WERI-Rb-1 (cell line): Measurements from ENCODE around the gene GMPR.

ENCODE experiments used
- DNase-seq: peaks from one replicate; pipeline ENCODE4 v3.0.0-alpha.2; 2020
- H3K27ac ChIP-seq: fragments of 250-450 bp; sonication (Bioruptor Pico); 2 replicates; pipeline ENCODE4 v1.5.1; 2020; ENCODE audit warnings: mild to moderate bottlenecking, moderate library complexity
- H3K27me3 ChIP-seq: fragments of 250-450 bp; sonication (Bioruptor Pico); 2 replicates; pipeline ENCODE4 v1.5.1; 2021; ENCODE audit warnings: mild to moderate bottlenecking, low read depth, moderate library complexity; ENCODE audit not compliant: insufficient read depth, severe bottlenecking
- H3K36me3 ChIP-seq: fragments of 250-450 bp; sonication (Bioruptor Pico); 2 replicates; pipeline ENCODE4 v1.5.1; 2020; ENCODE audit warnings: mild to moderate bottlenecking, moderate library complexity
- H3K4me3 ChIP-seq: 2 replicates; pipeline ENCODE4 v1.5.1; 2011; ENCODE audit warnings: low read depth, mild to moderate bottlenecking, control low read depth, low read length
- H3K9me3 ChIP-seq: fragments of 250-450 bp; sonication (Bioruptor Pico); 2 replicates; pipeline ENCODE4 v1.5.1; 2021; ENCODE audit warnings: mild to moderate bottlenecking, moderate library complexity; ENCODE audit not compliant: severe bottlenecking
- TF ChIP-seq, protein P1 (sequence below): IDR thresholded peaks from 2 replicates; pipeline ENCODE4 v1.5.1; 2011; ENCODE audit warnings: low read depth, mild to moderate bottlenecking, control low read depth, inconsistent platforms, low read length

Gene GMPR

DNA sequence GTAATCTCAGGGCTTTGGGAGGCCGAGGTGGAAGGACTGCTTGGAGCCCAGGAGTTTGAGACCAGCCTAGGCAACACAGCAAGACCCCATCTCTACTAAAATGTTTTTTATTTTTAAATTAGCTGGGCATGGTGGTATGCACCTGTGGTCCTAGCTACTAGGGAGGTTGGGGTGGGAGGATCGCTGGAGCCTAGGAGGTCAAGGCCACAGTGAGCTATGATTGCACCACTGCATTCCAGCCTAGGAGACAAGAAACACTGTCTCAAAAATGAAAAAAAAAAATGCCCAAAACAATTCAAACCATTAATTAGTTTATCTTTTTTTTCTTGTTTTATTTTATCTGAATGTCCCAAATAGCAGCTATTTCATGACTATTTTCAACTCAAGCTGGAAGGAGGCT lies 85.8 kb downstream of the GMPR start:
- no peak for DNase-seq
- Histone ChIP-seq H3K9me3 (peaks cover 8% of the 10 kb centered on the region), H3K4me3 (no peak overlapping the region), H3K27ac (no peak overlapping the region), H3K27me3 (no peaks in the 10 kb centered on the region), H3K36me3 (no peaks in the 10 kb centered on the region)
- TF ChIP-seq, protein P1, sequence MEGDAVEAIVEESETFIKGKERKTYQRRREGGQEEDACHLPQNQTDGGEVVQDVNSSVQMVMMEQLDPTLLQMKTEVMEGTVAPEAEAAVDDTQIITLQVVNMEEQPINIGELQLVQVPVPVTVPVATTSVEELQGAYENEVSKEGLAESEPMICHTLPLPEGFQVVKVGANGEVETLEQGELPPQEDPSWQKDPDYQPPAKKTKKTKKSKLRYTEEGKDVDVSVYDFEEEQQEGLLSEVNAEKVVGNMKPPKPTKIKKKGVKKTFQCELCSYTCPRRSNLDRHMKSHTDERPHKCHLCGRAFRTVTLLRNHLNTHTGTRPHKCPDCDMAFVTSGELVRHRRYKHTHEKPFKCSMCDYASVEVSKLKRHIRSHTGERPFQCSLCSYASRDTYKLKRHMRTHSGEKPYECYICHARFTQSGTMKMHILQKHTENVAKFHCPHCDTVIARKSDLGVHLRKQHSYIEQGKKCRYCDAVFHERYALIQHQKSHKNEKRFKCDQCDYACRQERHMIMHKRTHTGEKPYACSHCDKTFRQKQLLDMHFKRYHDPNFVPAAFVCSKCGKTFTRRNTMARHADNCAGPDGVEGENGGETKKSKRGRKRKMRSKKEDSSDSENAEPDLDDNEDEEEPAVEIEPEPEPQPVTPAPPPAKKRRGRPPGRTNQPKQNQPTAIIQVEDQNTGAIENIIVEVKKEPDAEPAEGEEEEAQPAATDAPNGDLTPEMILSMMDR, result no peak

DNA sequence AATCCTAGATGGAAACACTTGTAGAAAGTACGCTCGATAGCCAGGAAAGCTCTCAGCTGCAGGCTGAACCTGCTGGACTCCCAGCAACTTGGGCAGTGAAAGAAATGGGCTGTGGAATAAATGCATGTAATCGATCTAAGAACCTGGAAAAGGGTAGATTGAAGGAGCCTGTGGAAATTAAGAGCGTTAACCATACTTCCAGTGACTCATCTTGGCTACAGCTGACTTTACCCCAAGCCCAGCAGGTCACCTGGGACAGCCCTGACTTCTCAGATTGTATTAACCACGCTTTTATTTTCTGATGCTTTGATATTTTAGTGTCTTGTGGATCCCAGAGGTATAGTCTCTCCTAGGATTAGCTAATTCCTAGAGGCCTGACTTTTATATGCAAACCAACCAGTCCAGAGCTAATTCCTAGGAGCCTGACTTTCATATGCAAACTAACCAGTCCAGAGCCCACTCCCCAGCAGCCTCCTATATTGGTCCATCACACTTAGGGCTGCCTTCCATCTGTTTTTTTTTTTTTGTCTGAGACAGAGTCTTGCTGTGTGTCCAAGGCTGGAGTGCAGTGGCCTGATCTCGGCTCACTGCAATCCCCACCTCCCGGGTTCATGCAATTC lies 86.3 kb downstream of the GMPR start:
- no peak for DNase-seq
- Histone ChIP-seq H3K27ac (no peak overlapping the region), H3K4me3 (no peak overlapping the region), H3K9me3 (peaks cover 8% of the 10 kb centered on the region), H3K36me3 (no peaks in the 10 kb centered on the region), H3K27me3 (no peaks in the 10 kb centered on the region)
- TF ChIP-seq, protein P1, result no peak

DNA sequence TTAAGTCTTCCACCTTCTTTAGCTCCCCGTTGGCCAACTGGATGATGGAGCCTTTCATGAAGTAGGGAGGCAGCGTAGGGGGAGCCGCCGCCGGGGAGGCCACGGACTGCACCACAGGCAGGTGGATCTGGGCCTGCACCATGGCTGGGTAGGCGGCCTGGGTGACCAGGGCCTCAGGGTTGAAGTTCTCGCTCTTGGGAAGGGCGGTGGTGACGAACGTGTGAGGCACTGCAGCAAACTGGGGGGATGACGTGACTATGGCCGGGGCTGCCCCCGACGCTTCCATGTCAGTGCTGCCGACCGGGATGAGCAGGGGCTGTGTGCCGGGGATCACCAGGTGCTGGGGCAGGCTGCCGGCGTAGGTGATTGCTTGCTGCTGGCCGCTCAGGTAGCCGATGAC lies 88.1 kb downstream of the GMPR start:
- Histone ChIP-seq H3K27ac (no peak overlapping the region), H3K4me3 (no peak overlapping the region), H3K9me3 (peaks cover 8% of the 10 kb centered on the region), H3K36me3 (no peaks in the 10 kb centered on the region), H3K27me3 (no peaks in the 10 kb centered on the region)
- DNase-seq, result no peak
- TF ChIP-seq, protein P1, result no peak

DNA sequence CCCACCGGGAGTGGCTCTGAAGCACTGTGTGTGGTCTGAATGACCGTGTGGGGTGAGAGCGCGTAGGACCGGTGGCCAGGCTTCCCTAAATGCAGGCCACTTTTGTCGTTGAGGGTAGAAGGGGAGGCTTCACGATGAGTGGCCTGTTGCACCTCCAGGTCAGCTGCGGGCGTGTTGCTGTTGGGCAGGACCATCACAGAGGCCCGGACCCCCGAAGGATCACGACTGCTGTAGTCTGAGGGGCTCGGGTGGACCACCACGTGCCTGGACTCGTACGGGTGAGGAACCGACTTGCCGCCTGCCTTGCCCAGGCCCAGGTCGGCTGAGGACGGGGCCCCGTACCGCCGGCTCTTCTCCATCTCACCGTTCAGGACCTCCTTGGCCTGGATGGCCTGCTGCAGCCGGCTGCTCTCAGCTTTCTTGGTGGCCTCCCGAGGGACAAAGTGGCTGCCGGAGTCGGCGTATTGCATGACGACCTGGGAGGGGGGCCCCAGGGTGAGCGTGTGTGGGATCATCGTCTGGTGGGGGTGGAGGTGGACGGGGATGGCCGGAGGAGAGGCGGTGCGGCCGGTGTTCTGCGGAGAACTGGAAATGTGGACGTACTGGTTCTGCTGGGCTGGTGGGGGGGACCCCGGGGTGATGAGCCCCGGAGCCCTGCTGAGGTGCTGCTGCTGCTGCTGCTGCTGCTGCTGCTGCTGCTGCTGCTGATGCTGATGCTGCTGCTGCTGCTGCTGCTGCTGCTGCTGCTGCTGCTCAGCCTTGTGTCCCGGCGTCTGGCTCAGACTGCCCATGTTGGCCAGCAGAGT lies 88.8 kb downstream of the GMPR start:
- Histone ChIP-seq H3K27me3 (no peaks in the 10 kb centered on the region), H3K36me3 (no peaks in the 10 kb centered on the region), H3K9me3 (peaks cover 8% of the 10 kb centered on the region), H3K4me3 (no peak overlapping the region), H3K27ac (no peak overlapping the region)
- DNase-seq, result no peak
- TF ChIP-seq, protein P1, result no peak

DNA sequence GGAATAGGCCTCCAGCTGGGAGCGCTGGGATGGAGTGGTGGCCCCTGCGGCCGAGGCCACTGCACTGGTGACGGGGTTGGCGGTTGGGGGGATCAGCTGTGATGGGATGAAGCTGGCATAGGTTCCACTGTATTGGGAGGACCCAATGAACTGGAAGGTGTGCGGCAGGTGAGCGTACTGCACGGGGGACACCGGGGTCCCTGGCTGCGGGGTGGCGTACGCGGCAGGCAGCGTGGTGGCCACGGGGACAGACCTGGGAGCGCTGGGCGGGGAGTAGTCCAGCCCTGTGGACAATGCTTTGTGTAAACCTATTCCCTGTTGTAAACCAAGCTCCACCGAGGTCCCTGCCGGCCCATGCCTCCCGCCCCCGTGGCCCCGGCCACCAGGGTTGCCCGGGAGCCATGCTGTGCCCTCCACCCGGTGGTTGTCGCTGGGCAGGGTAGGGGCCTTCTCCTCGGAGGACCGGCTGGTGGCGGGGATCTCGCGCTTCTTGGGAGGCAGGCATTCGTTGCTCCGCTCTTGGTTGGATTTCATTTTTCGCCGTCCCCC lies 89.5 kb downstream of the GMPR start:
- Histone ChIP-seq H3K27ac (no peak overlapping the region), H3K36me3 (no peaks in the 10 kb centered on the region), H3K9me3 (peaks cover 8% of the 10 kb centered on the region), H3K27me3 (no peaks in the 10 kb centered on the region), H3K4me3 (no peak overlapping the region)
- DNase-seq, result no peak
- TF ChIP-seq, protein P1, result no peak
